ENCODE data around the gene LEFTY2.

The LEFTY2 gene

GRCh38 chr1:225908013-225908640 is 32.9 kb downstream of the LEFTY2 start:
- no peak overlapping the region for H3K4me3 Mint-ChIP-seq
- no peak overlapping the region for H3K27ac Mint-ChIP-seq
- no peaks in the 10 kb centered on the region for H3K9me3 Mint-ChIP-seq
- DNase-seq (no peak), ATAC-seq (no peak)
- no peaks in the 10 kb centered on the region for H3K27me3 Mint-ChIP-seq
- peaks cover 40% of the 10 kb centered on the region for H3K4me1 Mint-ChIP-seq

- no peak for DNase-seq
- Mint-ChIP-seq H3K4me3 (no peak overlapping the region), H3K4me1 (peaks cover 40% of the 10 kb centered on the region), H3K9me3 (no peaks in the 10 kb centered on the region), H3K27me3 (no peaks in the 10 kb centered on the region), H3K27ac (peak overlapping the region in 1 of 2 donors; percentile 20)
- no peak for ATAC-seq
Measured at GRCh38 chr1:225907341-225907740, 33.7 kb downstream of the LEFTY2 start.

- ATAC-seq: peak; percentile 4
- Mint-ChIP-seq H3K27ac (peak overlapping the region in 1 of 2 donors; percentile 59), H3K27me3 (no peaks in the 10 kb centered on the region), H3K9me3 (no peaks in the 10 kb centered on the region), H3K4me3 (no peak overlapping the region), H3K4me1 (peaks cover 36% of the 10 kb centered on the region)
- no peak for DNase-seq
Measured at GRCh38 chr1:225906467-225906866, 34.6 kb downstream of the LEFTY2 start.

GRCh38 chr1:225903623-225904022 is 37.4 kb downstream of the LEFTY2 start:
- H3K4me1 Mint-ChIP-seq: peaks cover 32% of the 10 kb centered on the region
- H3K4me3 Mint-ChIP-seq: no peak overlapping the region
- no peaks in the 10 kb centered on the region for H3K27me3 Mint-ChIP-seq
- H3K9me3 Mint-ChIP-seq: no peaks in the 10 kb centered on the region
- no peak overlapping the region for H3K27ac Mint-ChIP-seq
- ATAC-seq (no peak), DNase-seq (no peak)

DNA sequence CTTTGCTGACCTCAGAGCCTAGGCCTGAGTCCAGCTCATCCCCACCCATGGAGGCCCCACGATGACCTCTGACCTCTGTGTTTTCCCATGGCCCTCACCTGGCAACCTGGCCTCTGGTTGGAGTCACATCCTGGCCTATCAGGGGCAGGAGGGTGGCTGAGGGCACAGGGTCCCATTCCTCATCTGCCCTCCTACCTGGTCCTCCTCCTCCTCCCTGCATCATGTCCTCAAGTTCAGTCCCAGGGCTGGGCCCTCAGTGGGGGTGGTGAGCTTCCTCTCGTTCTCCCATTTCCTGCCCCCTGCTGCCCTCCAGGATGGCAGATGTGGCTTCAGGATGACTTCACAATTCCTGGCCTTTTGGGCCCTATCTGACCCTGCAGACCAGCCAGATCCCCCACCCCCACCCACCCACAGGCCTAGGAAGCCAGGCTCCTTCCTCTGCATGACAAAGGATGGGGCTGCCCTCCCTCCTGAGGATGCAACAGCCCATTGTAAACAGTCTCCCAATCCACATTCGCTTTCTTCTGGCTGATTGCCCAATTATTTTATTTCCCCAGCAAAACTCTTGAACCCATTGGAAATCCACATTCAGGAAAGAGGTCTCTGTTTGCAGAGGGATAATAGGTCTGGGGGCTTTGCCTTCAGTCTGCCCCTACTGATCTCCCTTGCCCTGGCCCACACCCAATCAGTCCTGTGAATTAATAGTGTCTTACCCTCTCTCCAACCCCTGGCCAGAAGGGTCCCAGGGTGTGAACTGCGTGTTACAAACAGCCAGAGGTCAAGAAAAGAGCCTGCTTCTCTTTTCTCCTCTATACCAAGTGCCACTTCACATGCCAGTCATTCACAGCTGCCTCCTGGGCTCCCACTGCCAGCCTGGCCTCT is 41.7 kb downstream of the LEFTY2 start:
- H3K27ac Mint-ChIP-seq: peak overlapping the region; percentile 81 to 91
- no peaks in the 10 kb centered on the region for H3K27me3 Mint-ChIP-seq
- no peak overlapping the region for H3K4me3 Mint-ChIP-seq
- H3K9me3 Mint-ChIP-seq: no peaks in the 10 kb centered on the region
- peaks cover 43% of the 10 kb centered on the region for H3K4me1 Mint-ChIP-seq
- ATAC-seq: no peak
- DNase-seq: no peak

GRCh38 chr1:225897595-225898514 is 43.2 kb downstream of the LEFTY2 start:
- Mint-ChIP-seq H3K4me3 (peak overlapping the region; percentile 71 to 84), H3K27me3 (no peaks in the 10 kb centered on the region), H3K9me3 (no peaks in the 10 kb centered on the region), H3K4me1 (peaks cover 43% of the 10 kb centered on the region), H3K27ac (peak overlapping the region; percentile 88 to 92)
- ATAC-seq (no peak), DNase-seq (no peak)

- DNase-seq (peak; percentile 63 to 82), ATAC-seq (peak; percentile 100)
- Mint-ChIP-seq H3K4me3 (peak overlapping the region; percentile 71 to 84), H3K9me3 (no peaks in the 10 kb centered on the region), H3K27me3 (no peaks in the 10 kb centered on the region), H3K4me1 (peaks cover 43% of the 10 kb centered on the region), H3K27ac (peak overlapping the region; percentile 88 to 90)
Measured at GRCh38 chr1:225896937-225897549, 44.0 kb downstream of the LEFTY2 start.

DNA sequence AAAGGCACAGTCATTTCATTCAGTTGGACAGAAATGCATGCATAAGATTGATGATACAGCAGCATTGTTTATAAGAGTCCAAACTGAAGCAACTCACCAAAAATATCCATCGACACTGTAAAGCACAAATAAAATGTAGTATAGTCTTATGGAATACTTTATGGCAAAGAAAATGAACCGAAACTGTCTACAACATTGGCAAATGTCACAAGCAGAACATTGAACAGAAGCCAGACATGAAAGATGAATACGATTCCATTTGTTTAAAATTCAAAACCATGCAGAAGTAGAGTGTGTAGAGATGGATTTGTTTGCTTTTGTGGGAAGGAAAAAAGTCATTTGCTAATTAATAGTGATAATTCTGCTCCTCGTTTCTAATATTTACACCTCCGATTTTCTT is 44.5 kb downstream of the LEFTY2 start:
- ATAC-seq (no peak), DNase-seq (no peak)
- peak overlapping the region; percentile 71 to 84 for H3K4me3 Mint-ChIP-seq
- H3K27ac Mint-ChIP-seq: peak overlapping the region in 1 of 2 donors; percentile 88
- H3K9me3 Mint-ChIP-seq: no peaks in the 10 kb centered on the region
- peaks cover 43% of the 10 kb centered on the region for H3K4me1 Mint-ChIP-seq
- H3K27me3 Mint-ChIP-seq: no peaks in the 10 kb centered on the region

DNA sequence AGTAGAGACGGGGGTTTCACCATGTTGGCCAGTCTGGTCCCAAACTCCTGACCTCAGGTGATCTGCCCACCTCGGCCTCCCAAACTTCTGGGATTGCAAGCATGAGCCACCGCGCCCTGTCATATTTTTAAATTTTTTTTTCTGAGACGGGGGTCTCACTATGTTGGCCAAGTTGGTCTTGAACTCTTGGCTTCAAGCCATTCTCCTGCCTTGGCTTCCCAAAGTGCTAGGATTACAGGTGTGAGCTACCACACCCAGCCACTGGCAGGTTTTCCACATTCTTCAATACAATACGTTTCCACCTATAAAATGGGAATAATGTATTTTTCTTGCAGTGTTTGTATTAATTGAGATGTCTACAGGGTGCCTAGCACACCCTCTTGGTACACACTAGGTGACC is 48.7 kb downstream of the LEFTY2 start:
- Mint-ChIP-seq H3K9me3 (no peaks in the 10 kb centered on the region), H3K4me3 (no peak overlapping the region), H3K4me1 (peaks cover 15% of the 10 kb centered on the region), H3K27me3 (no peaks in the 10 kb centered on the region), H3K27ac (no peak overlapping the region)
- ATAC-seq (no peak), DNase-seq (no peak)

DNA sequence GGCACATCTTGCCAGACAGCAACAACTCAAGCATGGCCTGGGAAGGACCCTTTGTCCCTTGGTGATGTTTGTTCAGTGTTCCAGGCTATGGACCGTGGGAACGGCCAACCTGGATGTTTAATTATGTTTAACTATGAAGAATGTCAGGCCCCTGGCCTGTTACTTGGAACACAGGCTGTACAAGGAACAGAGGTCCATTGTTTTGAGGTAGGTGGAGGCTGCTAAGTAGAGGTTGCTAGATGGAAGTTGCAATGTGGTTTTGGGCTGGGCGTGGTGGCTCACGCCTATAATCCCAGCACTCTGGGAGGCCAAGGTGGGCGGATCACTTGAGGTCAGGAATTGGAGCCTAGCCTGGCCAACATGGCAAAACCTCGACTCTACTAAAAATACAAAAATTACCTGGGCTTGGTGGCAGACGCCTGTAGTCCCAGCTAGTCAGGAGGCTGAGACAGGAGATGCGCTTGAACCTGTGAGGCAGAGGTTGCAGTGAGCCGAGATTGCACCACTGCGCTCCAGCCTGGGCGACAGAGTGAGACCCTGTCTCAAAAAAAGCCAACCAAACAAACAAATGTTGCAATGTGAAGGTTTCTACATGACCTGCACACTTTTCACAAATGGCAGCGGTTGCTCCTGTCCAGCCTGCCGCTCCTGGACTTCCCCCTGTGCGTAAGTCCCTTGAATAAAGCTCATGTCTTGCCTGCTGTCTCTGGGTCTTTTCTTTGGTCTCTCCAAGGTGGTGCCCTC is 49.6 kb downstream of the LEFTY2 start:
- Mint-ChIP-seq H3K4me1 (peaks cover 6% of the 10 kb centered on the region), H3K27ac (peak overlapping the region in 1 of 2 donors; percentile 60), H3K9me3 (no peaks in the 10 kb centered on the region), H3K4me3 (no peak overlapping the region), H3K27me3 (no peaks in the 10 kb centered on the region)
- no peak for ATAC-seq
- no peak for DNase-seq

- Mint-ChIP-seq H3K27me3 (no peaks in the 10 kb centered on the region), H3K4me1 (no peaks in the 10 kb centered on the region), H3K27ac (peak overlapping the region in 1 of 2 donors; percentile 10), H3K4me3 (no peak overlapping the region), H3K9me3 (no peaks in the 10 kb centered on the region)
- ATAC-seq (peak; percentile 27), DNase-seq (no peak)
Measured at GRCh38 chr1:225890346-225891228, 50.4 kb downstream of the LEFTY2 start.

DNA sequence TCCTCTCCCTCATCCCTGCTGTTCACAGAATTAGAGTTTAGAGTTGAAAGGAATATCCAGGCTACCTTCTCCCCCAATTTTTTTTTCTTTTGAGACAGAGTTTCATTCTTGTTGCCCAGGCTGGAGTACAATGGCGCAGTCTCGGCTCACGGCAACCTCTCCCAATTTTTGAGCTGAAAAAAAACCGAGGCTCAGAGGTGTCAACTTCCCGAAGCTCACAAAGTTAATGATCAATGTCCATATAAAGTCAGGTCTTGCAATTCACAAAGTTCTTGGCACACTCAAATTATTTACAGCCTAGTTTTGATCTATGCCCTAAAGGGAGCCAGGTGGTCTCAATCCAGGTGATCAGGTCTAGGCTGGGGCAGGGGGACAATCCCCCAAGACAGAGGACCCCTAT is 51.3 kb downstream of the LEFTY2 start:
- DNase-seq (no peak), ATAC-seq (no peak)
- no peaks in the 10 kb centered on the region for H3K27me3 Mint-ChIP-seq
- H3K27ac Mint-ChIP-seq: peak overlapping the region in 1 of 2 donors; percentile 44
- H3K4me3 Mint-ChIP-seq: no peak overlapping the region
- no peaks in the 10 kb centered on the region for H3K9me3 Mint-ChIP-seq
- H3K4me1 Mint-ChIP-seq: no peaks in the 10 kb centered on the region

DNA sequence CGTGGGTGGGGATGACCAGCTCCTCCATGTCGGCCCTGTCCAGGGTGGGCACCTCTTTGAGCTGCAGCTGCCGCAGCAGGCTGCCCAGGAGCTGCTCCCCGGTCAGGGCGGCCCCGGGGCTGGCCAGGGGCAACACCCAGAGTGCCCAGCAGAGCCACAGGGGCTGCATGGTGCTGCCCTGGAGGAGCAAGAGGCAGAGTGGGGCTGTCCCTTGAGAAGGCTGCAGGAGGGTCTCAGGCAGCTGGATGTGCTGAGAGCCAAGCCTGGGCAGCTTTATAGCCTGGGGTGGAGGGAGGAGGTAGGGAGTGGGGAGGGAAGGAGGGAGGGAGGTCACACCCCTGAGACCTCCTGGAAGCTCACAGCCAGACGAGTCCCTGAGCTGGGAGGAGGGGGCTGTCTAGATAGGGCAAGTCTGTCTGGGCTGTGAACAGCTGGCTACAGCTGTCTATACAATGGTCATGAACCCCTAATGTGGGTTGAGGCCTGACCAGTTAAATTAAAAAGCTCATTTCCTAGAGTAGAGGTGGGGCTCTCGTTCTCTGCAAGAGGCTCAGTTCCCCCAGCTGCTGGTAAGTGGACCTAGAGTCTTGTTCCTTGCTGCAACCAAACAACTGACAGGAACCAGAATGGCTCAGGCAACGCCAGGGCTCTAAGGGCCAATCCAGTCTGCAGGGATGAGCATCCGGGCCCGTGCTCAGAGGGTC is 52.0 kb downstream of the LEFTY2 start, which contains the start of gene LEFTY1:
Gene LEFTY1 (minus strand): TSS at position 249 of the 704 bp plus-strand sequence. CDS start 80 bp downstream, at position 169.
- Mint-ChIP-seq H3K4me1 (peaks cover under 1% of the 10 kb centered on the region), H3K27ac (peak within 1 kb of the TSS in 1 of 2 donors; percentile 71), H3K4me3 (no peak within 1 kb of the TSS), H3K27me3 (no peaks in the 10 kb centered on the region), H3K9me3 (no peaks in the 10 kb centered on the region)
- no peak for DNase-seq
- ATAC-seq: peak; percentile 36

Measured in stimulated activated naive CD8-positive, alpha-beta T cell treated with anti-CD3 and anti-CD28 coated beads, Interleukin-15, amount 100 ng/mL, for 72 hours (primary cell).